HG03558 (cell line): ENCODE measurements around the gene ATP2B3.

Experiments
- ATAC-seq: cut with Tn5 transposase; IDR thresholded peaks from one replicate; pipeline ENCODE4 v1.9.1; 2021; ENCODE audit warnings: moderate number of reproducible peaks; ENCODE audit not compliant: unreplicated experiment; ENCODE audit errors: extremely low read depth

Gene ATP2B3

GRCh38 chrX:153507484-153508178 lies 9.8 kb upstream of the ATP2B3 start:
- ATAC-seq = peak; percentile 85

- no peak for ATAC-seq
These were observed 7.8 kb upstream of the ATP2B3 start for GRCh38 chrX:153509592-153509991.

DNA sequence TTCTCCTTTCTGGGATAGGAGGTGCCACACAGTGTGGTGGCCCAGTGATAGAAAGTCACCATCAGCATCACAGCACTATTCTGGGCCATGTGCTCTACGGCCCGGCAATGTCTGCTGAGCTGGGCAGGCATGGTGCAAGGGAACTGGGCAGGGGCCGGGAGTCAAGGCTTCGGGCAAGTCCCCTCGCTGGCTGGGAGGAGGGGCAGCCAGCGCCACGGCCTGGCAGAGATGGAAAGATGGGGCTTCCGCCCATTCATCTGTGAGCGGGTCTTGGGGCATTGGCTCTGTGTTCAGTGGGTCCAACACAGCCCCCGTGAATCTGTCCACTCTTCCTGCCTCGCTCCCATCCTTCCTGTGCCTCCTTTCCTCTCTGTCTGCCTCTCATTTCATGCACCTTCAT lies 7.1 kb upstream of the ATP2B3 start:
- ATAC-seq = no peak

- no peak for ATAC-seq
These were observed 5.5 kb upstream of the ATP2B3 start for GRCh38 chrX:153511784-153512500.

DNA sequence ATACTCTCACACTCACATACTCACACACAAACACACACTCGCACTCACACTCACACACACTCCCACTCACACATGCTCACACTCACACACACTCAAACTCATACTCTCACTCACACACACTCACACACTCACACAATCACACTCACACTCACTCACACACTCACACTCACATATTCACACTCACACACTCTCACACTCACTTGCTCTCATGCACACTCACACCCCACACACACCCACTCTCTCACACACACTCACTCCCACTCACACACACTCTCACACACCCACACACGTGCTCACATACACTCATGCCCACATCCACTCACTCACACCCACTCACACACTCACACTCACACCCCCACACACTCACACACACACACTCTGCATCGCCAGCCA lies 4.9 kb upstream of the ATP2B3 start:
- ATAC-seq = no peak

DNA sequence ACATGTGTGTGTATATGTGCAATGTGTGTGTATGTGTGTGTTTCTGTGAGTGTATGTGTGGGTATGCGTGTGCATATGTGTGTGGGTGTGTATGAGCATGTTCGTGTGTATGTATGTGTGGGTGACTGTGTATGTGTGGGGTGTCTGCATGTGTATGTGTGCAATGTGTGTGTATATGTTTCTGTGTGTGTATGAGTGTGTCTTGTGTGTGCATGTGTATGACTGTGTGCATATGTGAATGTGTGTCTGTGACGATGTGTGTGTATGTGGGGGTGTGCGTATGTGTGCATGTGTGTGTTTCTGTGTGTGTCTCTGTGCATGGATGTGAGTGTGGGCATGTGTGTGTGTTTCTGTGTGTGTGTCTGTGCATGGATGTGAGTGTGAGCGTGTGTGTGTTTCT lies 4.2 kb upstream of the ATP2B3 start:
- no peak for ATAC-seq

- ATAC-seq = no peak
These were observed 3.2 kb upstream of the ATP2B3 start for GRCh38 chrX:153514259-153514658.

GRCh38 chrX:153515435-153515834 lies 2.0 kb upstream of the ATP2B3 start:
- ATAC-seq = no peak

DNA sequence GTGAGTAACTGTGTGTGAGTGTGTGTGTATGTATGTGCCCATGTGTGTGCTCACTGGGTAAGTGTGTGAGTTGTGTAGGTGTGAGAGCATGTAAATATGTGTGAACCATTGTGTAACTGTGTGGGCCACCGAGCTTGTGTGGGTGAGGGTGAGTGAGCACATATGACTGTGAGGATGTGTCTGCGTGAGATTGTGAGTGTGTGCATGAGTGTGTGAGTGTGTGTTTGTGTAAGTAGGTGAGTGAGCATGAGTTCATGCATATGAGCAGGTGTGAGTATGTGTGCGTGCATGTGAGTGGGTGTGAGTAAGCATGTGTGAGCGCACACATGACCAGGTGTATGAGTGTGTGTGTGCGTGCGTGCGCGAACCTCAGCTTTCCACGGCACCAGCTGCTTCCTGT lies 1.4 kb upstream of the ATP2B3 start:
- ATAC-seq = no peak

DNA sequence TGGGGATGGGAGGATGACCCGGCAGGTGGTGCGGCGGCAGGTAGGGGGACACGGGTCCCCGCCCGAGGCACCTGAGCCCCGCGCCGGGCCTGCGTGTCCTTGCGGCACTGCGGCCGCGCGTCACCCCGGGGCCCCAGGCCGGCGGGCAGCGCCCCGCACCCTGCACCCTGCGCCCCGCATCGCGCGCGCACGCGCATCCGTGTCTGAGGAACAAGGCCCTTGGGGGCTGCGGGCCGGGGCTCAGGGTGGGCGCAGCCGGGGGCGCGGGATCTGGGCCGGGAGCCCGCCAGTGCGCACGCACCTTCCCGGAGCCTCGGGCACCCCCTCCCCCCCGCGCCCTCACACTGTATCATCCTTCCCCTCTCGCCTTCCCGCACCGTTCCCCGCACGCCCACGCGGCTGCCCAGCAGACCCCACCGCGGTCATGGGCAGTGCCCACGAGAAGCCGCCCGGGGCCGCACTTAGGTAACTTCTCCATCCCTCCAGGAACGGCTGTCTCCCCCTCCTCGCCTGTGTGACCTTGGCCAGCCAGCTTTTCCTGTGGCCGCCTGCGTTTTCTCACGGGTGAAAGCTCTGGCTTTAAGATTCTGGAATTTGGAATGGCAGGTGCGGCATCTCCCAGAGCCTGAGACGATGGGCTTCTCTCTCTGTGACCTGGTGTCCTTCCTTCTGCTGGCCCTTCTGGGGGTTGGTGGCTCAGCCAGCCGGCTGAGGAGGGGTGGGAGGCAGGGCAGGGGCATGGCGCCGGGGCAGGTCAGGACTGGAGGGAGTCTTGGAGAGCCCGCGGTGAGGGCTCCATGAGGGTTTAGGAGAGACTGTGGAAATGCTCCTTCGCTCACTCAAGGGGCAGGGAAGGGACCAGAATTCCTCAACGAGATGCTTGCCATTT lies 748 bp downstream of the ATP2B3 start:
- ATAC-seq = no peak

DNA sequence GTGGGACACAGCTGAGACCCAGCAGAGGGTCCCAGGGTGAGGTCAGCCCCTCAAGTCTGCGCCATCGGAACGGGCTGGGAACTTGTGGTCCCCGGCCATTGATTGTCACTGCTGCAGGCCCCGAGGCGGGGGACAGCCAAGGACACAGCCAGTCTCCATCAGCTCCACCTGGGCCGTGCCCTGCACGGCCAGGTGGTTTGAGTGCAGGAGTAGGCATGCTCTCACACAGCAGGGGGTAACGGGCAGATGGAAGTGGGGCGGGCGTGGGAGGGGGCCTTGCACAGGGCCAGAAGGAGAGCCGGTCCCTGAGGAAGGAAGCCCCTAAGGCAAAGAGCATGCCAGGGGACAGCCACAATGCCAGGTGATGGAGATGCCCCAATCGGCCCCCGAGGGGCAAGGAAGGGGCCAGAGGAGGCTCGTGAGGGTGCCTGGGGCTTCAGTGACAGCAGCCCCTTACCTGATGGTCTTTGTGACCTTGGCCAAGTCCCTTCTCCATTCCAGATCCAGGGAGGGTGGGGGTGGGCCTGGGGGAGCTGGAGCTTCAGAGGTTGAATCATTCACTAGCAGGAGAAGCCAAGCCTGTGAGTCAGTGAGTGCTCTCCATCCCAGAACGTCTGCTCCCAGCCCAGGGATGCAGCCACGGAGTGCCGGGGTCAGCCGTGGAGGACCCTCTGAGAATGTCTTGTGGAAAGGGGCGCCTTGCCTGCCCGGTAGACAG lies 2.3 kb downstream of the ATP2B3 start:
- ATAC-seq = no peak

DNA sequence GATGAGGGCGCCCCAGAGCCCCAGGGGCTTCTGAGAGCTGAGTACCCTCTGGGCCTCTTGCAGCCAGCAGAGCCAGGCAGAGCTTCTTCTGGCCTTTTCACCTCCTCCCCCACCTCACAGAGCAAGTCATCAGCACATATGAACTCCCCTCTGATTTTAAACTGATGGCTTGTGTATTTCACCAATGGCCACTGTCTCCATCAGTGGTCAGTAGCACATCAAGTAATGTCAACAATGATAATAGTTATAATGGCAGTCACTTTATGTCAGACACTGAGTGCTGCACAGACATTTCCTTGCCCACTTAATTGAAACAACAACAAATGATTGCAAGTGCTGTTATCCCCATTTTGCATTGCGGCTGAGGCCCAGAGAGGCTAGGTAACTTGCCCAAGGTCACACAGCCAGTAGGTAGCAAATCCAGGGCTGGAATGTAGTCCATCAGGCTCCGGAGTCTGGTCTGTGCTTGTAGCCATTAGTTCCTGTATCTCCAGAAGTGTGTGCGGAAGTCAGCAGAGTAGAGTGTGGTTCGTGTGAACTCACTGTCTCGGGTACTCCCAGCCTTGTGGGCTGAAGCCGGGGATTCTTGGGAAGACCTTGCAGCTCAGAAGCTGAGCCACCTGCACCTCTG lies 3.0 kb downstream of the ATP2B3 start:
- ATAC-seq = no peak

DNA sequence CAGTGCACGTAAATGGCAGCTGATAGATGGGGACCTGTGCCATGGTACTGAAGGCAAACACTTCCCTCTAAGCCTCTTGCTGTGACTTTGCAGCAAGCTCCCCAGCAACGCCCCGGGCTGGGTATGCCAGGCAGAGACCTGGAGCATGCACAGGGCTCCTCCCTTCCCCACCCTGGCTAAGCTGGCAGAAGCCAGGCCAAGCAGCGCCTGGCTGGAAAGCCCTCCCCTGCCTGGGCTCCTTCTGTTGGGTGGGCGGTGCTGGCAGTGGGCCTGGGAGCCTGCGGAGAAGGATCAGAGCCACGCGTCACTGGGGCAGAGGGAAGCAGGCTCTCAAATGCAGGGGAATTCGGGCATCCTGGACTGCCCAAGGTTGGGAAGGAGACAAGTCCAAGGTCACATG lies 3.6 kb downstream of the ATP2B3 start:
- no peak for ATAC-seq

DNA sequence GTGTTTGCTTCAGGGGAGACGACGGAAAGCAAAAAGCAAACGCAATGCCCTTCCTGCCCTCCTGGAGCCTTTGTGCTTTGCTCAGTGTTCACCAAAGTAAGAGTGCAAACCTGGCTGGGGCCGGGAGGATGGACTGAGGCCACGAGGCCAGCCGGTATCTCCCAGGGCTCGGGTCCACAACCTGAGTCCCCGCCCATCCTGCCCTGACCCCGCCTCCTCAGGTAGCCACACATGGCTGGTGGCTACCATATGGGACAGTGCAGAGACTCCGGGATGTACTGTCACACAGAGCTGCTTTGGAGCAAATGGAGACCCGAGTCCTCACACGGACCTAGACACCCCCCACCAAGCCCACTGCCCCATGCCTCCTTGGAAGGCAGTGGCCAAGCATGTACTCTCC lies 4.8 kb downstream of the ATP2B3 start:
- no peak for ATAC-seq

- no peak for ATAC-seq
These were observed 5.8 kb downstream of the ATP2B3 start for GRCh38 chrX:153523269-153523668.

DNA sequence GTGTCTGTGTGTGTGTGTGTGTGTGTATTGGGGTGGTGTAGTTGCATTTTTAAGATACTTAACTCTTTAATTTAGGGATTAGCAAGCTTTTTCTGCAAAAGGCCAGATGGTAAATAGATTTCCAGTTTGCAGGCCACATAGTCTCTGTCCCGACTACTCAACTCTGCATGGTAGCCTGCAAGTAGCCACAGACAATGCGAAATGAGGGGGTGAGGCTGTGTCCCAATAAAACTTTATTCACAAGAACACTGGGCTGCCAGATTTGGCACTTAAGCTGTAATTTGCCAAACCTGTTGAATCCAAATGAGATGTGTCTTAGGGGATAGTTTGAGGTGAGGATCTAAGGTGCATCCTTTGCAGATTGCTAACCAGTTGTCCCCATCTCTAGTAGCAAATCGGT lies 6.8 kb downstream of the ATP2B3 start:
- ATAC-seq = no peak

GRCh38 chrX:153525451-153525850 lies 8.0 kb downstream of the ATP2B3 start:
- no peak for ATAC-seq

GRCh38 chrX:153526042-153526441 lies 8.6 kb downstream of the ATP2B3 start:
- no peak for ATAC-seq

GRCh38 chrX:153526801-153527200 lies 9.4 kb downstream of the ATP2B3 start:
- ATAC-seq = no peak

GRCh38 chrX:153527208-153527607 lies 9.8 kb downstream of the ATP2B3 start:
- no peak for ATAC-seq
